GM12874 (cell line): ENCODE data around the gene DNAJB1.

Experiments
- CTCF ChIP-seq: IDR thresholded peaks from 2 replicates; pipeline ENCODE4 v1.5.1; 2011; ENCODE audit warnings: low read depth, mild to moderate bottlenecking, control low read depth, low read length, moderate library complexity; ENCODE audit not compliant: insufficient read depth

DNAJB1 gene

GRCh38 chr19:14477418-14478112, 40.6 kb downstream of the DNAJB1 start:
- no peak for TF ChIP-seq CTCF

- no peak for TF ChIP-seq CTCF
These were observed 41.4 kb downstream of the DNAJB1 start for GRCh38 chr19:14476673-14477401.

GRCh38 chr19:14476327-14476672, 41.9 kb downstream of the DNAJB1 start:
- TF ChIP-seq CTCF: no peak

- 0 out of 2 replicates have a peak, but pooled peaks have one; percentile 24 for TF ChIP-seq CTCF
These were observed 42.7 kb downstream of the DNAJB1 start, which contains the start of gene PTGER1 for GRCh38 chr19:14475251-14476073. TSS of gene PTGER1 (minus strand) at chr19:14475354. CDS start at chr19:14474320, 1,034 bp downstream.

- no peak for TF ChIP-seq CTCF
These were observed 43.4 kb downstream of the DNAJB1 start for GRCh38 chr19:14474827-14475226.

- no peak for TF ChIP-seq CTCF
These were observed 44.1 kb downstream of the DNAJB1 start for GRCh38 chr19:14473978-14474578.
